ENCODE measurements around the gene TEX19. TPM values are rescaled to one million over a fixed set of nuclear protein-coding genes. Genes with fewer than 3 reads are reported as not detected.
A peak's percentile ranks its signal among the peaks of the same experiment; 100 is the strongest.

Gene TEX19
- total and polyA plus RNA-seq, 2 experiments from 2014 or later: 0.10 to 0.66 TPM

- no peaks in the 10 kb centered on the region for H3K4me1 ChIP-seq (ENCODE audit: insufficient read depth)
- peak; percentile 12 for ATAC-seq
- Mint-ChIP-seq H3K27ac (no peak within 1 kb of the TSS), H3K27me3 (ENCODE audit: insufficient read depth, low read depth, poor library complexity) (peaks cover 15% of the 10 kb centered on the region), H3K4me1 (peaks cover 9% of the 10 kb centered on the region; the same call in 2 of the 3 replicates), H3K36me3 (ENCODE audit: low read depth) (no peaks in the 10 kb centered on the region), H3K4me3 (0 out of 3 replicates have a peak within 1 kb of the TSS, but pooled peaks have one; percentile 63), H3K9me3 (no peaks in the 10 kb centered on the region)
- no peaks in the 10 kb centered on the region for H3K27me3 ChIP-seq (ENCODE audit: insufficient read depth)
- H3K4me2 ChIP-seq: no peak within 1 kb of the TSS
- no peak within 1 kb of the TSS for H3K27ac ChIP-seq (ENCODE audit: low read depth)
- H4K20me1 ChIP-seq (replicated peaks; ENCODE audit: insufficient read depth): no peaks in the 10 kb centered on the region
- H3F3A ChIP-seq (replicated peaks; ENCODE audit: low read depth): peaks cover 14% of the 10 kb centered on the region
- TF ChIP-seq ETS1 (IDR thresholded peaks at IDR 0.05) (no peak), REST (IDR thresholded peaks at IDR 0.05; ENCODE audit: unreplicated experiment) (no peak), ZNF462 (CRISPR knock-in tag; IDR thresholded peaks at IDR 0.05) (no peak), POLR2AphosphoS5 (IDR thresholded peaks at IDR 0.05; ENCODE audit: low read depth) (no peak), ZNF331 (CRISPR knock-in tag; IDR thresholded peaks at IDR 0.05; ENCODE audit: low read depth) (no peak), CTCF (conservative IDR thresholded peaks at IDR 0.05; ENCODE audit: low read depth in 2 of 2) (no peak), ZNF114 (CRISPR knock-in tag; IDR thresholded peaks at IDR 0.05) (no peak), STAT1 (IDR thresholded peaks at IDR 0.05; ENCODE audit: unreplicated experiment) (no peak), EZH2 (IDR thresholded peaks at IDR 0.05; ENCODE audit: low read depth, unreplicated experiment) (no peak), NANOG (IDR thresholded peaks at IDR 0.05; ENCODE audit: borderline replicate concordance) (no peak), EZH2phosphoT487 (IDR thresholded peaks at IDR 0.05; ENCODE audit: unreplicated experiment) (no peak), JUNB (IDR thresholded peaks at IDR 0.05; ENCODE audit: unreplicated experiment) (no peak), CREB1 (CRISPR knock-in tag; IDR thresholded peaks at IDR 0.05; ENCODE audit: low read depth) (no peak)
- no peak within 1 kb of the TSS for H3K4me3 ChIP-seq
- no peak for DNase-seq (ENCODE audit: low spot score)
- H3K9me2 ChIP-seq (ENCODE audit: insufficient read depth): no peaks in the 10 kb centered on the region
- no peak within 1 kb of the TSS for H2AFZ ChIP-seq
- no peaks in the 10 kb centered on the region for H3K36me3 ChIP-seq (ENCODE audit: insufficient read depth)
- no peaks in the 10 kb centered on the region for H3K79me2 ChIP-seq (replicated peaks; ENCODE audit: insufficient read depth)
Measured at GRCh38 chr17:82317394-82318168, 41.5 kb upstream of the TEX19 start, which contains the start of gene CD7. TSS of gene CD7 (minus strand) at chr17:82317608. CDS start at chr17:82317495, 113 bp downstream.

Measured in GM23338 (cell line).